Ramos (cell line): ENCODE results near the gene FDX1.

Experiments used
- in situ Hi-C: fragments of 300-500 bp; cut with MboI; formaldehyde crosslinking; loops from one replicate; pipeline ENCODE4 v1.14.3; 2022; ENCODE audit warnings: low sequenced_read_pairs; ENCODE audit not compliant: unreplicated experiment

FDX1 gene

DNA sequence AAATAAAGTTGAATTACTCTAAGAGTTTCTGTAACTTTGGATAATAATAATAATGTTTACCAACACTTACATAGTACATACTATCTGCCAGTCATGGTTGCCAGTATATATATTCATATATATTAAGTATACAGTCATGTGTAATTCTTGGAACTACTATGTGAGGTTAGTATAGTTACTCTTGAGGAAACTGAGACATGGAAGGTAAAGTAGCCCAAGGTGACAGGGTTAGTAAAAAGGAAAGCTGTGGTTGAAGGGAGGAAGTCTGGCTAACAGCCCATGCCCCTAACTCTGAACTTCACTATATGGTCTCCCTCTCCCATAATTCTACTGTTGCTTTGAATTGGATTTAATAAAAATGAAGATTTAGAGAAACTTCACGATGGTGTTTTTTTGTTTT lies 24.9 kb downstream of the FDX1 start:
- in situ Hi-C loops: no loop called here

DNA sequence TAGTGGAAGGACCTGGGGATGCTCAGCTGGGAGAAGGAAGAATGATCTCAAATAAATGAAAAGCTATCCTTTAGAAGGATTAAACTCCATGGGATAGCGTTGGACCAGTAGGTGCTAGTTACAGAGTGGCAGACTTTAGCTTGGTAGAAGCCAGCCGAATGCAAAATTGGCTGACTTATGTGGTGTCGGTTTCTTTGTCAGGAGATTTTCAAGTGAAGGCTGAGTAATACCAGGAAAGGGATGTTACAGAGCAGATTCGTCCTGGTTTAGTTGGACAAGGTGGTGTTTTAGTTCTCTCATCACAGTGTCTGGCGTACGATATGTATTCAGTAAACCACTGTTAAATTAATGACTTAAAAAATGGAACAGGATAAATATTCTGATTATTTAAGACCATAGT lies 26.0 kb downstream of the FDX1 start:
- in situ Hi-C loops: no loop called here

DNA sequence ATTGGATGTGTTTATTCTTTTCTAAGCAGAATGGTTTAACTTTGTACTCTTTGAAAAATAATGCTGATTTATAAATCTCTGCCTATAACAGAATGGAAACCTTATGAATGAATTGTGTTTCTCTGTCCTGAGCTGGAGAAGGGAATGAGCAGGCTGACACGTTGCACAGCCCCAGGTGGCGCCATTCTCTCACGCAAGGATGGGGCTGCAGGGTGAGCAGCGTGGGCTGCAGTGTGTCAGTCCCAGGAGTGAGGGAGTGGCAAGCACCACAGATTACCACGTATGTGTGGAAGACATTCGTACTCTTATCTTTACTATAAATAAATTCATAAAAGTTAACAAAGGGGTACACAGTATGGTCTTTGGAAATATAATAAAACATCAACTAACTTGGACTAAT lies 33.4 kb downstream of the FDX1 start:
- in situ Hi-C loops: no loop called here

DNA sequence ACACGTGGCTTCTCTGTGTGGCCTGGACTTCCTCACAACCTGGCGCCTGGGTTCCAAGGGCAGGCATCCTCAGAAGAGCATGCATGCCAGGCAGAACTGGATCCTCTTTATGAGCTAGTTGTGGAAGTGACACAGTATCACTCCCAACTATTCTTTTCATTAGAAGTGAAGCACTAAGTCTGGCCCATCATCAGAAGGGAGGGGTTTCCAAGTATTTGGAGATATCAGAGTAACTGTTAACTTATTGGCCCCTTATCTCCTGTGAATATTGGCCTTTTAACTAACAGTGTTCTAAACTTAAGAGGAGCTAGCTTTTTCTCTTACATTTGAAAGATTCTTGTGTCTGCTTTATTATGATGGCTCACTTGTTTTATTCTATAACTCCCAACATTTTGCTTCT lies 35.5 kb downstream of the FDX1 start:
- in situ Hi-C loops: no loop called here

DNA sequence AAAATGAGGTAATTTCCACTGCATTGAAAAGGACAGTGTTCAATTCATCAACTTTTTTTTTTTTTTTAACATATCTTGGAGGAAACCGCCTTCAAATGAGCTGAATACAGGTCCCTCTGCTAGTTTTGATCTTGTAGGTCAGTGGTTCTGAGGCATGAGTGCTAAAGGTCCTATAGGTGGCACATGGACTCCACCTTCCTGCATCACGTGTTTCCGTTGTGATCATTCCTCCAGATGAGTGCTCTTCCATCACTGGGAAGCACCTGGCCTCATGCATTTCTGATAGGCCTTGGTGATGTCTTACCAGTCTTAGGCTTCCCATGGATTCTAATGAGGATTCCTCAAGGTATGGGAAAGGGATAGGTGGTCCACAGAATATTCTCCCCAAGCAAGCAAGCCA lies 37.8 kb downstream of the FDX1 start:
- in situ Hi-C loops: no loop called here

DNA sequence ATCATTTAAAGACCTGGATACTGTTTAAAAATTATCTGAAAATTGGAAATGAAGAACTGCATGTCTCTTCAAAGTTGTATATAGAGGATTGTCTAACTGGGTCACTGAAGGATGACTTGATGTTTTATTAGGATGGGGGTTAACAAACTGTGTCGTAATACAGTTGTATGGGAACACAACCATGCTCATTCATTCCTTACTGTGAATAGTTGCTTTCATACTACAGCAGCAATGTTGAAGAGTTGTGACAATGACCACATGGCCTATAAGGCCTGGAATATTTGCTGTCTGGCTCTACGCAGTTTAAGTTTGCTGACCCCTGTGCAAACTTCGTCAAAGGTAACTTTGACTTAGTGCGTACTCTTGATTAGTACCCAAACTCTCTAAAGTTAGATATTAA lies 38.4 kb downstream of the FDX1 start:
- in situ Hi-C loops: no loop called here

DNA sequence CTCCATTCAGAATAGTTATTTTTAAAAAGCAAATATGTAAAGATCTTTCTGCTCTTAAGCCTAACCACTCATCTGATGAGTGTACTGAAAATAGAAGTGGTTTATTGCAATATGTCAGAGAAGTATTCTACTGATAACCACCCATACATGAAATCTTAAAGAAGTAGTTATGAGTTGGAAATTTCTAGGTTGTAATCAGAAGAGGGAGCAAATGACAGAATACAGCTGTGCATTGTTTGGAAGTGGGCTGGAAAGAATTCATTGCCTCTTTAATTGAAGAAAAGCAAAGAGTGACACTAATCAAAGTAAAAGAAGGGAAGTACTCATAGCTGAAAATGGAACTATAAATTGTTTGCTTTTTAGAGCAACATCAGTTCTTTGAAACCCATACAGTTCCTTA lies 39.4 kb downstream of the FDX1 start:
- in situ Hi-C loops: no loop called here

DNA sequence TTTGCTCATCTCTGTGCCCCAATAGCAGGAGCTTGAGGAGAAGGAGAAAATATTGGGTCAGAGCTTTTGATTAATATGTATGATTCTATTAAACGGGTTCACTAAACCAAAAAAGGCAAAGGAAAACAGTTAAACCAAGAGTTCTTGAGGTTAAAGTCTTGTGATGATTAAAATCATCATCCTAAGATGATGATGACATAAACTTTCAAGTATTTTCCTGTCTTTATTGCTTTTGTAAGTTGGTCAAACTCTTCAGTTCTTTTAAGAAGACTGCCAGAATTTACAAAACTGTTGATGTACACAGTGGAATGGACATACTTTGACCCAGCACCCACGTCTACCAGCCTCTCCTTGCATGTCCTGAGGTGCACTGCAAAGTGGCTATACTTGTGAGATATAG lies 41.0 kb downstream of the FDX1 start:
- in situ Hi-C loops: no loop called here

DNA sequence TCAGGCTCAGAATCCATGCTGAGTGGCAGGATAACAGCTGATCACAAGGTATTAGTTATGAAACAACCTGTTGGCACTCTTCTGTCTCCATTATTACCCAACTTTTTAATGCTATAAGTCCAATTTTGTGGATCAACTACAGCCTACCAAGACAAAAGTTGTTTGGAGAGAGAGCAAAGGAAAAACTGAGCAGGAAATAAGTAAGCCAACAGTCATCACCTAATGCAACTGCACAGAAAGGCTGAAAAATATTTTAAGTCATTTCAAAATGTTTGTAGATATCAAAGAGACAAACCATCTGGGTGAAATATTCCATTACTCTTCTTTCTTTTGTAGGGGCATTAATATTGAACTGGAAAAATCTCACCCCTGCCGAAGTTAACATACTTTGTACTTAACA lies 41.6 kb downstream of the FDX1 start:
- in situ Hi-C loops: no loop called here

DNA sequence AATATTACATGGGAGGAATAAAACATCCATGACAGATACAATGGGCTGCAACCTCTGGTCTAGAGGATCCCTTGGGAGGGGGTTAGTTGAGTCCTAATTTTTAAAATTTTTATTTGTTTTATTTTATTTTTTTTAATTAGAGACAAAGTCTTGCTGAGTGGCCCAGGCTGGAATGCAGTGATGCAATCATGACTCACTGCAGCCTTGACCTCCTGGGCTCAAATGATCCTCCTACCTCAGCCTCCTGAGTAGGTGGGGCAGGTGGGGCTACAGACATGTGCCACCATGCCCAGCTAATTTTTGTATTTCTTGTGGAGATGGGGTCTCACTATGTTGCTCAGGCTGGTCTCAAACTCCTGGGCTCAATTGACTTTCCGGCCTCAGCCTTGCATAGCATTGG lies 43.1 kb downstream of the FDX1 start:
- in situ Hi-C loops: no loop called here

DNA sequence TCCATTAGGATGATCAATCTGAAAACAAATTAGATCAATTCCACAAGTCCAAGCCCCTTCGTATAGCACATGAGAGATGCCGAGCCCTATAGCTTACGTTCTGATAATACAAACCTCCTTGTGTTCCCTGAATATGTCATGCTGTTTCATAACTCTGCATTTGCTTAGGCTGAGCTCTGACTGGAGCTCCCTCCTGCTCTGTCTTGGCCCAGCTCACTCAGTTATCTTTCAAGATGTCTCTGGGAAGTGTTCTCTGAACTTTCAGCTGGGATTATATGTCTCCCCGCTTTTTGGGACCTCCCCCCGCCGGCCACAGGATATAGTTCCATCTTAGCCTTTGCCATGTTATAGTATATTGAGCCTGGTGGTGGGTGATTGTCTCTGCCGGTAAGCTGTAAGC lies 44.0 kb downstream of the FDX1 start:
- in situ Hi-C loops: no loop called here

DNA sequence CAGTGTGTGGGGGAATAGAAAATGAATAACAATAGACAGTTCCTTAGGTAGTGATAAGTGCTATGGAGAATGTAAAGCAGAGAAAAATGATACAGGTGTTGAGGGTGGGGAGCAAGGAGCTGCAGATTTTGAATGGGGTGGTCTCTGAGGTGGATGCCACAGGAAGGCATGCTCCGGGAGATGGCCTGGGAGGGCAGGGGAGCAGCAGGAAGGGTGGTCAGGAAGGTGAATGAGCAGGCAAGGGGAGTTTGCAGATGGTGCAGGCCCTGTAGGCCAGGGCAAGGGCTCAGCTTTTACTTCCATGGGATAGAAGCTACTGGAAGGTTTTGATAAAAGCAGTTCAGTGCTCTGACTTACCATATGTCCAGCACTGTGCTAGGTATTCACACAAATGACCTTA lies 44.8 kb downstream of the FDX1 start:
- in situ Hi-C loops: no loop called here

DNA sequence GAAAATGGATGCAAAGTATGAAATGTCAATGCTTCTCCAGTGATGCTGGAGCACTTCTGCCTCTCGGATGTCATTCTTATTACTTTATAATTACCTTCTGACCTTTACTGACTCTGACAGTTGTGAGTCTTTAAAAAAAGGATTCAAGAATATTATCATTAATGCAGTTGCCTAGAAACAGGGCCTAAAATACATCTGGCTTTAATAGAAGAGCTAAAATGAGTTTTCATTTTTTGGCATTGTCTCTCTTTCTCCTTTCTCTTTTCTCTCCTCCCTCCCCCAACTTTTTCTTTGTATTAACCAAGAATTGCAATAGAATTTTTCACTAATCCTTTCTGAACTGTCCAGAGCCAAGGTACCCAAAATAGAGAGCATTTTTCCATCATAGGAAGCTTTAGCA lies 45.9 kb downstream of the FDX1 start:
- in situ Hi-C loops: no loop called here

DNA sequence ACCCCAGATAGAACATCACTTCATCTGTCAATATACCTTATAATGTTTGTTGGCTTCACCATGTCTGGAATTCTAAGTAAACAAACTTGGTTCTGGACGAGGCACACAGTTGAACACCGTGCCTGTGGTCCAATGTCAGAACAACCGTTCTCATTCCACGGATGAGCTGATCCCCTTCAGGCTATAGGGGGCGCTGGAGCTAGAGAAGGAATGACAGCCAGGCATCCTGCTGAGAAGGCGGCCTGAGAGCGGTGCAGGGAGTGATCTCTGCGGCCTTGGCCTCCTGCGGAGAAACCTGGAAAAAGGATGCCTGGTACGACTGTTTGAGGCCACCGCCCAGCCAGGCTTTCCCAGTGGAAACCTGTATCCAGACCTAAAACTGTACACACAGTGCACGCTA lies 48.7 kb downstream of the FDX1 start:
- in situ Hi-C loops: no loop called here

DNA sequence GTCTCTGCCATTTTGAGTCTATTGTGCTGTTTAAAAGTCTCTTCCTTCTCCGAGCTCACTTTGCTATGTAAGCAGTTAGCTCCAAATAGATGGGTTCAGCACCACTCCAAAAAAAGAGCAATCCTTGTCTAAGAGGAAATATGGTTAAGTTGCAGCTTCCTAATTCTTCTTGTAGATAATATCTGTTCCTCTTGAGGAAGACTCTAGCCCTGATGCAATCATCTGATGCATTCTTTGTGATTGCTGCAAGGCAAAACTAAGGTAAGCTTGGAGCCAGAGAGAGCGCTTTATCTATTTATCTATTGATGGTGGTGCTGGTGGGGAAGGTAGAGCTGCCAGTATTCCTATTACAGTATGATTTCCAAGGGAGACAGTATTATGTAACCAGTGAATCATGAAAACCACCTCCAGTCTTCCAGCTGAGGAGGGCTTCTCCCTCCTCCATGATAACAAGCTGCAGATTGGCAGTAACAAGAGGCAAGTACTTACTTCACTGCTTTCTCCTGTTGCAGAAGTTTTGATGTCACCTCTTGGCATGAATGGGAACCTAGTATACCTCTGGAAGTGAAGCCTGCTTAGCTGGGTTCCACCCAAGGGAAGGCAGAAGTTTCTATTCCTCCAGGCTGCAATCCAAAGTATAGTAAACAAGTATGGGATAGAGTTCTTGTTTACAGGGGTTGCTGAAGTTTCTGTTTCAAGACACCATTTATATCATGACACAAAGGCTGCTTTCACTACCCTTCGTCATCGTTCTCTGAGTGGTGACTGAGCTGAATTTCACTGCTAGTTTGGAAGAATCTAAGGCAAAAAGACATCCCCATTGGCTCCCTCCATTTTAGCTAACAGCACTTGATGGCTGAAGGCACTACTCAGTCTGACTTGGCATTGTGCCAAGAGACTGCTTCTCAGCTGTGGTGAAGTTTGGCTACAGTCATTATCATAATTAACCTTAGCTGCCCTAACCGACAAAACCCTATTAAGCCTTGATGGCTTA lies 49.7 kb downstream of the FDX1 start:
- in situ Hi-C loops: no loop called here

DNA sequence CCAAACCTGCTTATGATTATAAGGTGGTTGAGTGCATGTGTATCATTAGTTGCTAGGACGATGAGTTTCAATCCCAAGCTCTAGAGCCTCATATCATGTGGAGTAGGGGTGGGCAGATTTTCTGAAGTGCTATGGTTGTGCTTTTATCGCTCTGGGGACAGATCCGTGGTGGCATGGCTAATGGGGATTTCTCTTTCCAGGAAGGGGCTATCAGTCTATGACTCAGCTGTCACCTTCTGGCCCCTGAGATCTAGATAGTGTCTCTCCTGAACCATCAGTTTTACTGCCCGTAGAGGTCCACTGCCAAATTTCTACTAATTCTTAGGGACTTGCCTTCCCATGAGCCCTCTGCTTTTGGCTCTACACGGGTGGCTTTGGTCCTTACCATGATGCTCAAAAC lies 51.8 kb downstream of the FDX1 start:
- in situ Hi-C loops: no loop called here

DNA sequence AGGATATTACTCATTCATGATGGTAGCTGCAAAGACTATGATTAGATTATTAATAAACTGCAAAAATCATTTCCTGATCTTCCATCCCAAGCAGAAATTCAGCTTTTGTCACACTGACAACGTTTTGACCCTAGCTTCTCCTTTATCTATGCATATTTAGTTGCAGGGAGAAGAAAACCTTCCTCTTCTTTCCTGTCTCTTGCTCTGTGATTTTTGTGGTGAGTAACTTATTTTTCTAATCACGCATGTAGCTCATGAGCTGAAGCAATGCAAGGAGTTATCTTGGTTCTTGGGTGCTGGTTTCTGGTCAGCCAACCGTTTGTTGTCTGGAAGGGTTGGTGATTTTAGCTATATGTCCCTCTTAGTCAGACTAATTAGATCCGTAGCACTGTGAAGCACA lies 56.4 kb downstream of the FDX1 start:
- in situ Hi-C loops: no loop called here

DNA sequence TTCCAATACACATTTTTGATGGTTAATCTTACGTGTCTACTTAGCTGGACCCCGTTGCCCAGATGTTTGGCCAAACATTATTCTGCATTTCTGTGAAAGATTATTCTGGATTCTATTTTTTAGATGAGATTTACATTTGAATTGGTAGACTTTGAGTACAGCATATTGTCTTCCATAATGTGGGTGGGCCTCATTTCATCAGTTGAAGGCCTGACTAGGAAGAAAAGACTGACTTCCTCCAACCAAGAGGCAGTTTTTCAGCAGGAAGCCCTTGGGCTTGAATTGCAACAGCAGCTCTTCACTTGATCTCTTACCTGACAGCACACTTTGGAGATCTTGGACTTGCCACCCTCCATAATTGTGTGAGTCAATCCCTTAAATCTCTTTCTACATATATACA lies 58.7 kb downstream of the FDX1 start:
- in situ Hi-C loops: no loop called here

DNA sequence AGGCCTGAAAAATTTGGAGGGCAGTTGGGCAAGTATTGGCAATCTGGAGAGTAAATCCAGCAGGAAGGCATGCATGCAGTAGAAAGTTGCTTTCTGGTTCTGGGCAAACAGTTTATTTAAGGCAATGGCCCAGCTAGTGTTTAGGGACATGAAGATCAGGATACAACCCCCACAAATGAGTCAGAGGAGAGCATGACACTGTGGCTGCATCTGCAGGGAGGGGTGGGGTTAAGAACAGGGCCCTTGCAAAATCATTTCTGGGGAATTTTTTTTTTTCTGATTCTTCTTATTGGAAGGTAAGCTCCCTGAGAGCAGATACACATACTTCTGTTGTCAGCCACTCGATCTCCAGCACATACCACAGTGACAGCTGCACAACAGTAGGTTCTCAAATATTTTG lies 61.1 kb downstream of the FDX1 start:
- in situ Hi-C loops: no loop called here

DNA sequence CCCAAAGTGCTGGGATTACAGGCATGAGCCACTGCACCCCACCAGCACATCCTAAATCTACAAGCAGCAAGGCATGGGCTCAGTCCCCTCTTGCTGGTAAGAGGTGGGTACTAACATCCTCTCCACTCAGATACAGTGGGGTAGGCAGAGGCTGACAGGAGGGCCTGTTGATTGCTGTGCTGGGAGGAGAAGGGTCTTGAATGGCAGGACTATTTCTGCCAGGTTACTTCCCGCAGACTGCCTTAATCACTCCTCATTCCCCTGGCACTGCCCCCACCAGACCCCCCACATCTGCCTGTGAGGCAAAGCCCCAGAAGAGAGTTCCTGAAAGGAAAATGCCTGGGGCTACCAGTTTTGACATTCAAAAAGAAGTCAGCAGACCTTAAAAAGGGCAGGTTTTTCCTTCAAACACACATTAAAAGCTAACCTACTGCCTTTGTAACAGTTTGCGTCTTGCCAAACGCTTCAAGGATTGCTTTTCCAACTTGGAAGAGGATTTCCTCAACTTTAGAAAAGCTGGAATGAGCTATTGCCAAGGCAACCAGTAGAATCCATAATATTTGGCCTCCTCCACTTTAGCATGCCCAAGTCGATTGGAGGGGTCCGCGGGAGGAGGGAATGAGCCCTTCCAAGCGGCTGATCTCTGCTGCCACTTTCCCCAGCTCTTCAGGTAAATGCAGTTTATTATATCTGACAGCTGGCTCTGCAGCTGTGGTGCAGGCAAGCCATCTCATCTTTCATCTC lies 62.0 kb downstream of the FDX1 start:
- in situ Hi-C loops: no loop called here

DNA sequence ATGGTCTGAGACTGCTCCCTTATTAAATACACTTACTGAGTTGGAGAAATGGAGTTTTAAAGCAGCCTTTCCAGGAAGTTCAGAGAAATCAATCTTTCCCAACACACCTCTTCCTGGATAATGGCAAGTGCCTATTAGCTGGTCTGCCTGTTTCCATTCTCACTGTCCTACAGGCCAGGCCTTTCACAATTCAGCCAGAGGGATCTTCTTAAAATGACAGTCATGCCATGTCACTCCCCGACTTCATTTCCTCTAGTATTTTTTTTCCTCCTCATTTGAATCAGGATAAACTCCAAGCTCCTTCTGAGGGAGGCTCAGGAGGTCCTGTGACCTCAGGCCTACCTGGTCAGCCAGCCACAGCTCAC lies 62.6 kb downstream of the FDX1 start:
- in situ Hi-C loops: no loop called here

DNA sequence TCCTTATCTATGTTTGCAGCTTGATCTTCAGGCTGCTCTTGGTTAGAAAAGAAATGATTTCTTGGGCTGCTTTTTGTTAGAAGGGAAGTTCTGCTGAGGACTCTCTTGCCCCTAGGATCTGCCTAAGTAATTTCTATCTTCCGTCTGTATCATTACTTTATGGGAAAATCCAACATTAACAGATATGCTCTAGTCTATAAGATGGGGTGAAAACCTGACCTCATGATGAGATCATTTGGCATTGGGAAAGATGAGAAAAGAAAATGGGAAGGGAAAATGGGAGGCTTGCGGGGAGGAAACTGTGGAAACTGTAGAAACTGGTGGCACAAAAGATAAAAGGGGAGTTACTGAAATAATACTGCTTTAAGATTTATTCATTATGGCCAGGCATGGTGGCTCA lies 63.6 kb downstream of the FDX1 start:
- in situ Hi-C loops: no loop called here
